Heart left ventricle (tissue), 16 donors: ENCODE results near the gene MTCH1. TPM values are rescaled to one million over a fixed set of nuclear protein-coding genes. Genes with fewer than 3 reads are reported as not detected.
"Not testable (repeated sequence)": the region's sequence is repeated elsewhere in the genome, so short reads cannot be mapped to it uniquely, and the experiment has no call there.

Experiments
- ATAC-seq, 4 donors: fragments of 200-7000 bp; cut with Tn5 transposase; one replicate each; pipeline ENCODE4 v1.9.1; 2020 to 2022; ENCODE audit warnings: moderate library complexity in 4 of 4, mild to moderate bottlenecking in 3 of 4, moderate number of reproducible peaks in 1 of 4
- DNase-seq, 5 donors: peaks; one replicate each; pipeline ENCODE4 v3.0.0-alpha.2; 2020
- H3K27ac ChIP-seq, 12 donors: fragments of 200-600 bp; sonication (generic) in 4 of 12; one replicate each; pipeline versions ENCODE4 v1.5.0 to v1.8.0; 2016 to 2022; ENCODE audit warnings: mild to moderate bottlenecking in 2 of 12
- H3K27me3 ChIP-seq, 9 donors: fragments of 200-600 bp; sonication (generic) in 2 of 9; one replicate each; pipeline versions ENCODE4 v1.5.1 to v1.8.0; 2016 to 2022; ENCODE audit warnings: mild to moderate bottlenecking in 3 of 9
- H3K36me3 ChIP-seq, 9 donors: fragments of 200-600 bp; sonication (generic) in 2 of 9; one replicate each; pipeline versions ENCODE4 v1.5.0 to v1.8.0; 2018 to 2022; ENCODE audit warnings: mild to moderate bottlenecking in 2 of 9
- H3K4me1 ChIP-seq, 12 donors: fragments of 200-600 bp; sonication (generic) in 4 of 12; one replicate each; pipeline versions ENCODE4 v1.5.0 to v1.8.0; 2016 to 2022; ENCODE audit warnings: mild to moderate bottlenecking in 3 of 12
- H3K4me3 ChIP-seq, 12 donors: fragments of 200-600 bp; sonication (generic) in 4 of 12; one replicate each; pipeline versions ENCODE4 v1.5.0 to v1.8.0; 2017 to 2022; ENCODE audit warnings: mild to moderate bottlenecking in 9 of 12, moderate library complexity in 4 of 12
- H3K9me3 ChIP-seq, 12 donors: fragments of 200-600 bp; sonication (generic) in 4 of 12; one replicate each; pipeline versions ENCODE4 v1.5.0 to v1.8.0; 2016 to 2022; ENCODE audit warnings: mild to moderate bottlenecking in 1 of 12
- CTCF ChIP-seq, 12 donors: fragments of 200-600 bp; sonication (generic) in 4 of 12; IDR thresholded peaks; one replicate each; pipeline versions ENCODE4 v1.5.0 to v1.8.0; 2018 to 2022; ENCODE audit warnings: antibody characterized with exemption in 12 of 12, mild to moderate bottlenecking in 5 of 12
- POLR2A ChIP-seq, 2 donors: fragments of 450-650 bp; IDR thresholded peaks; one replicate each; pipeline ENCODE4 v1.6.1; 2017; ENCODE audit warnings: antibody characterized with exemption in 2 of 2, mild to moderate bottlenecking in 2 of 2, moderate library complexity in 2 of 2
- WGBS, 4 donors: extraction: QIAGEN DNeasy Blood & Tissue Kit in 2 of 4; methylation state at CpG; one replicate each; pipeline versions ENCODE4 v1.1.5 to v1.1.7; 2013 to 2018; 5-methylcytosine and 5-hydroxymethylcytosine counted together
- intact Hi-C, 10 donors: fragments of 100-400 bp; cut with DNase I; formaldehyde crosslinking; loops; one replicate each; pipeline versions ENCODE4 v1.11.1 to v1.14.2; 2022
- polyA plus RNA-seq, 2 donors: library from polyadenylated mRNA; stranded (reverse); fragments of 200-250 nt; gene quantifications; one replicate each; pipeline ENCODE4 v1.2.3, GENCODE V29; 2013
- total RNA-seq, 9 donors: library from RNA; depleted of rRNA in 2 of 9; stranded (reverse); fragments of >200 nt in 2 of 9; fragmentation: NEBNext Ultra II Directional in 3 of 9; extraction: Animal tissue kit (Norgen Biotek cat#: 25700) in 3 of 9; gene quantifications; one replicate each; pipeline versions ENCODE4 v1.1.0 to v1.2.4, GENCODE V29; 2016 to 2023
- donor health status: ischemic (EF 13 %, LVEDD 7.1; RV severe dilation, severe dysfunction).
- donor health status: healthy with polysubstance abuse.
- donor health status: DM: no; HTN: yes; CAD: no.
- donor health status: DM: no; HTN: no; CAD: no.
- donor health status: ischemic (EF 25% LVEDD 6.9; RV normal size, moderate dysfunction).
- donor health status: ischemic (EF 25% LVEDD 5.7; RV mildly dilated, moderate dysfunction).
- donor health status: healthy.
- donor health status: DM: yes; HTN: yes; CAD: no.
- donor health status: ischemic (EF 35%, LVEDD 5.7; RV mildly dilated, moderate dysfunction).
- donor health status: nonischemic (EF 11% LVEDD 7.7; RV severe dilation, severe dysfunction).
- donor health status: DM: yes; HTN: yes; CAD: no.
- donor health status: PGD.
- donor health status: ischemic (EF 29% LVEDD 5.4; RV normal size, mild dysfunction).
- donor health status: nonischemic (EF 23%, LVEDD 6.1; RV moderate dilation, normal function).

The MTCH1 gene
- total and polyA plus RNA-seq, 11 donors, result 104 to 367 (median 193) TPM

GRCh38 chr6:36940027-36940426 lies 46.0 kb downstream of the MTCH1 start:
- Histone ChIP-seq H3K4me3 (no peak overlapping the region), H3K4me1 (no peaks in the 10 kb centered on the region), H3K27ac (no peak overlapping the region), H3K36me3 (no peaks in the 10 kb centered on the region), H3K27me3 (no peaks in the 10 kb centered on the region), H3K9me3 (no peaks in the 10 kb centered on the region)
- TF ChIP-seq POLR2A (IDR thresholded peaks at IDR 0.05) (no peak), CTCF (IDR thresholded peaks at IDR 0.05) (no peak)
- intact Hi-C loops, result no loop called here
- ATAC-seq (no peak), DNase-seq (no peak)
- WGBS, 4 donors, result 88 to 94% (median 92%) methylated on average over 10 of the region's 10 CpGs

GRCh38 chr6:36939005-36939404 lies 47.0 kb downstream of the MTCH1 start:
- H3K36me3 ChIP-seq, H3K4me3 ChIP-seq, ATAC-seq, H3K9me3 ChIP-seq, intact Hi-C loops, H3K4me1 ChIP-seq, H3K27ac ChIP-seq, DNase-seq, H3K27me3 ChIP-seq: not testable (repeated sequence)
- WGBS, 4 donors, result 64 to 77% (median 74%) methylated on average over 5 of the region's 5 CpGs

GRCh38 chr6:36938536-36938935 lies 47.5 kb downstream of the MTCH1 start:
- Histone ChIP-seq H3K4me1 (no peaks in the 10 kb centered on the region), H3K27ac (no peak overlapping the region), H3K9me3 (no peaks in the 10 kb centered on the region), H3K27me3 (no peaks in the 10 kb centered on the region), H3K36me3 (no peaks in the 10 kb centered on the region), H3K4me3 (no peak overlapping the region)
- TF ChIP-seq POLR2A (IDR thresholded peaks at IDR 0.05) (no peak), CTCF (IDR thresholded peaks at IDR 0.05) (no peak)
- WGBS, 4 donors, result 49 to 68% (median 61%) methylated on average over 4 of the region's 4 CpGs
- ATAC-seq (peak; percentile 28 to 71 (median 38)), DNase-seq (peak in 1 of 5 donors; percentile 59)
- intact Hi-C loops, result no loop called here

GRCh38 chr6:36937896-36938295 lies 48.1 kb downstream of the MTCH1 start:
- no peaks in the 10 kb centered on the region for H3K27me3 ChIP-seq
- ATAC-seq (no peak), DNase-seq (no peak)
- no peaks in the 10 kb centered on the region for H3K36me3 ChIP-seq
- no peak overlapping the region for H3K4me3 ChIP-seq
- TF ChIP-seq CTCF (IDR thresholded peaks at IDR 0.05) (no peak), POLR2A (IDR thresholded peaks at IDR 0.05) (no peak)
- intact Hi-C loops, result no loop called here
- H3K4me1 ChIP-seq, result no peaks in the 10 kb centered on the region
- H3K9me3 ChIP-seq, result no peaks in the 10 kb centered on the region
- H3K27ac ChIP-seq, result no peak overlapping the region
- WGBS, 4 donors, result 94 to 97% (median 95%) methylated on average over 6 of the region's 6 CpGs

- Histone ChIP-seq H3K4me3 (no peak overlapping the region), H3K36me3 (no peaks in the 10 kb centered on the region), H3K4me1 (no peaks in the 10 kb centered on the region), H3K9me3 (no peaks in the 10 kb centered on the region), H3K27ac (no peak overlapping the region), H3K27me3 (no peaks in the 10 kb centered on the region)
- 95 to 99% (median 95%) methylated on average over 5 of the region's 5 CpGs for WGBS, 4 donors
- TF ChIP-seq CTCF (IDR thresholded peaks at IDR 0.05) (no peak), POLR2A (IDR thresholded peaks at IDR 0.05) (no peak)
- ATAC-seq (no peak), DNase-seq (no peak)
- intact Hi-C loops, result no loop called here
Observed at GRCh38 chr6:36936824-36937223, 49.2 kb downstream of the MTCH1 start.
